ENCODE data around the gene PRPF38A.

Gene PRPF38A

DNA sequence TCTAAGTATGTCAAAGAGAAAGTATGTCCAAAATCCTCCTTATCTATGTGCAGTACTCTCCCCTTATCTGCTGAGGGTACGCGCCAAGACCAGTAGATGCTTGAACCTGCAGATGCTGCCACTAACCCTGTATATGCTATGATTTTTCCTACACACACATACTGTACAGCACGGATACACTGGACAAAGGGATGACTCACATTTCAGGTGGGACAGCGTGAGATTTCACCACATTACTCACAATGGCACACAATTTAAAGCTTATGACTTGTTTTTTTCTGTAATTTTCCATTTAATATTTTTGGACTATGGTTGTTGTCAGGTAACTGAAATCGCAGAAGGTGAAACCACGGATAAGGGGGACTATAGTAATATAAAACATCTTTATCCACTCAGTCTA lies 4.3 kb upstream of the PRPF38A start:
- DNase-seq: no peak

GRCh38 chr1:52402860-52403240 lies 1.6 kb upstream of the PRPF38A start:
- no peak for DNase-seq

DNA sequence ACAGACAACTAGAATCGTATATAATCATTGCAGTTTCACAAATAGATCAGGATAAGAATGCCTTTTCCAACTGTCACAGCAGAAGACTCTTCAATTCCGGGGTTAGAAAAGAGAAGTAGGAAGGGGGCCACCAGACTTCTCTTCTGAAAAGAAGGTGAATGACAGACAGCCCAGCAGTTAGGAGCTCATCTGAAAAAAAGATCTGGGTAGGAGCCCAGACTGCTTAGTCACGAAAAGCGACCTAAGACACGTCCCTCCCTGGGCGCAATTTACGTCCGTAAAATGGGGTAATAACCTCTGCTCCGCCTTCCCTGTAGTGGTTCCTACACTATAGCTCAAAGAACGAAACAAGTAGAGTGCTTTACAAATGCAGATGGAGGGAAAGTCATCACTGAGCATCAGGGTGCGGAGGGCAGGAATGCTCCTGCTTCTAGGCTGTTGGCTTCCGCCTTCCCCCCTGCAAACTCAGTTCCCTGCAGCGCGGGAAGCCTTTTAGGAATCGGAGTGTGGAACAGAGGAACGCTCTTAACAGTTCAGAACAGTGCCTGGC lies 761 bp upstream of the PRPF38A start:
- no peak for DNase-seq

- DNase-seq: no peak
These were observed 555 bp downstream of the PRPF38A start for GRCh38 chr1:52404975-52405338.

DNA sequence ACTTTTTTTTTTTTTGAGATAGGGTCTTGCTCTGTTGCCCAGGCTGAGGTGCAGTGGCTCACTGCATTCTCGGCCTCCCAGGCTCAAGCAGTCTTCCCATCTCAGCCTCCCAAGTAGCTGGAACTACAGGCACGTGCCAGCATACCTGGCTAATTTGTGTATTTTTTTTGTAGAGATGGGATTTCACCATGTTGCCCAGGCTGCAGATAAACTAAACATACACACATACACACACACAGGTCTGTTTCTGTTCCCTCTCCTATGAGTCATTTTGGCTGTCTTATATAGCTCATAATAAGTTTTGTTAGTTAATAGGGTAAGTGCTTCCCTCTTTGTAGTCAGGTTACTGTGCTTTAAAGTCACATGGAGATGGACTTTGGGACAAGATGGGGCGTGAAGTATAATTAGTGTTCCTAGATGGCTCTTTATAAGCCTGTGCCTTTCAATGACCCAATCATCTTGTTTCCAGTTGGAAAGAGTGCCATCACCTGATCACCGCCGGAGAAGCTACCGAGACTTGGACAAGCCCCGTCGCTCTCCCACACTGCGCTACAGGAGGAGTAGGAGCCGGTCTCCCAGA lies 9.1 kb downstream of the PRPF38A start:
- DNase-seq: no peak

DNA sequence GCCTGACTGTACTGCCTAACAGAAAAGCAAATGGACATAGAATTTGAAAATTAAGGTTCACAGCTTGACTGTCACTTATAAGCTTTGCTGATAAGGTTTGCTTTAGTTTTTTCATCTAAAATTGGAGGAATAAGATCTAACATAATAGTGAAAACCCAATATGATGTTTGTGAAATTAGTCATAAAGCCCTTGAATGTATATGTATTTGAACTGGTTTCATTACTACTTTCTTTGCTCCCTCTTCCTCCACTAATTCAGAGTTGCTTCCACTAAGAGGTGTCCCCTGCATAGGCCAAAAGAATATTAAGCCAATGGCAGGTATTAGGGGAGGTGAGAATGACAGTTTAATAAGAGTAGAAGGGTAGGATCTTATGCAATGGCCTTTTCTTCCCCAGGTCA lies 10.5 kb downstream of the PRPF38A start:
- DNase-seq: no peak

GRCh38 chr1:52416811-52417210 lies 12.4 kb downstream of the PRPF38A start:
- DNase-seq: no peak

DNA sequence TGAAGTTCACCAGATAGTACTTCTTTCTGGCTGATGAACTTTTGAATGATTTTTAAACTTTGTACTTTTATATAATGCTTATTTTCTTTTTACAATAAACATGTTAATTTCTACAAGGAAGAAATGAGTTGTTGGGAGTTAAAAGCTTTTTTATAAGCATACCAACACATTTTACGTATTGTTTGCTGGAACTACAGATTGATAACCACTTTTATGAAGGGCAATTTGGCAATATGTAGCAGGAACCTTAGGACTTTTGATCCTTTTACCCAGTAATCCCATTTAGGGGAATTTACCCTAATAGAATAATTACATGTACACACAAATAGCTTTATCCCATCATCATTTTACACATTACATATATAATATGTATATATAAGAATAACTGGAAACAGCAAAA lies 16.3 kb downstream of the PRPF38A start:
- DNase-seq: no peak

- DNase-seq: no peak
These were observed 18.7 kb downstream of the PRPF38A start for GRCh38 chr1:52423055-52423454.

DNA sequence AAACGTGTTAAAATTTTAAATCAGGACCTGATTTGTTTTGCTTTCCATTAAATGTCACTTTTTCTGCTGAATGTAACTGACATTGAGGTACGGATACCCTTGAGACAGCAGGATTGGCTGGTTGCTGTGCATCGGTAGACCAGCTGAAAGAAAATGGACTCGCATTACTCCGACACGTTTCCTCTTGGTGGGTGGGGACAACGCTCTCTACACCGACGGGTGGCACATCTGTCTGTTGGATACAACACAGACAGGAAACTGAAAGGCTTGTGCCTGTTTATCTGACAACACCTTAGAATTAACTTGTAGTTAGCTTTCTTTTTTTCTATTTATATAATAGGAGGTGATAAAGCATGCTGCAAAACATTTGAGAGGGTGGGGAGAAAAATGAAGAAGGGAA lies 19.4 kb downstream of the PRPF38A start:
- no peak for DNase-seq

- no peak for DNase-seq
These were observed 19.8 kb downstream of the PRPF38A start for GRCh38 chr1:52424231-52424636.

GRCh38 chr1:52424813-52425212 lies 20.4 kb downstream of the PRPF38A start:
- DNase-seq: no peak

DNA sequence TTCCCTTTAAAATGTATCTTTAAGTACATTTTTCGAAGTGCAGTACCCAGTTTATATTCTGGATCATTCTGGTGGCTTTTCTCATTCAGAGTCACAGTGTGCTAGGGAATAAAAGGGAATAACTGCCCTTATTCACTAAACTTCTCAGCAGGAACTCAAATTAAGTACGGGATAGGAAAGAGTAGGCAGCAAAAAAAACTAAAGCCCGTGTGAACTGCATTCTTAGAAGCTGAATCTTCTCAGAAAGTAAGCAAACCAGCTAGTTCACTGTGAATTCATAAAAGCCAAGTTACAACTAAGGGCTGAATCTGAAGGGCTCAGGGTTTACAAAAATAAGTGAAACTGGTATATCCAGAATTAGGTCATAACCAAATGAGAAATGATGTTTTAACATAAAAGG lies 22.0 kb downstream of the PRPF38A start:
- DNase-seq: peak; percentile 25

- DNase-seq: no peak
These were observed 22.8 kb downstream of the PRPF38A start for GRCh38 chr1:52427152-52427551.

GRCh38 chr1:52432807-52433206 lies 28.4 kb downstream of the PRPF38A start:
- DNase-seq: no peak

DNA sequence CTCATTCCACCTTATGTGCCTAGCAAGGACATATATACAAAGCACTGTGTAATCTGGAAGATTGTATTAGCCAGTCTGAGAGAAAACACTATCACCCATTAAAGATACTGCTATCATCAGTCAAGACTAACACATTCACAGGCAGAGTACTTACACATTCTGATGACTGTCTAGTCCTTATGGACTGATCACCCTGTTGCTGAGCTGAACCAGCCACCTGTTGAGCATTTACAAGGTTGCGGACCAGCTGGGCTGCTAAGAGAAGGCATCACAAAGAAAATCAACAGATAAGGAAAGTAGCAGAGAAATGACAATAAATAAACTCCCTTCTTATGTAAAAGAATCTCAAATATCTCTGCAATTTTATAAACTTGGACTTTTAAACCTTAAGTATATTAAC lies 30.8 kb downstream of the PRPF38A start:
- DNase-seq: no peak

GRCh38 chr1:52435650-52436049 lies 31.2 kb downstream of the PRPF38A start:
- DNase-seq: no peak

DNA sequence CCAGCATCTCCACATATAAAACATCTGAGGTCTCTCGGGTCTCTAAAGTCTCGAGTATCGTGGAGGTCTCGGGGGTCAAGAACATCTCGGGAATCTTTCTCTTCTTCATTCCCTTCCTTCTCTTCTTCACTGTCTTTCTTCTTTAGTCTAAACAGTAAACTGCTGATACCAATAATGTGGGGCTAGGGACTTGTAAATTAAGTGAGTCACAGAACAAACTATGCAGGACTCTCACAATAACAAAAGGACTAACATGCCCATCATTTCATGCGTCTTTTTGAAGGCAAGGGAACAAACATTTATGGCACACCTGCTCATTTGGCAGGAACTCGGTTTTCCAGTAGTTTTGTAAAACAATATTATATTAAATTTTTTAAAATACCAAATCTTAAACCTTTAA lies 32.4 kb downstream of the PRPF38A start:
- no peak for DNase-seq

GRCh38 chr1:52439976-52440375 lies 35.6 kb downstream of the PRPF38A start:
- no peak for DNase-seq

DNA sequence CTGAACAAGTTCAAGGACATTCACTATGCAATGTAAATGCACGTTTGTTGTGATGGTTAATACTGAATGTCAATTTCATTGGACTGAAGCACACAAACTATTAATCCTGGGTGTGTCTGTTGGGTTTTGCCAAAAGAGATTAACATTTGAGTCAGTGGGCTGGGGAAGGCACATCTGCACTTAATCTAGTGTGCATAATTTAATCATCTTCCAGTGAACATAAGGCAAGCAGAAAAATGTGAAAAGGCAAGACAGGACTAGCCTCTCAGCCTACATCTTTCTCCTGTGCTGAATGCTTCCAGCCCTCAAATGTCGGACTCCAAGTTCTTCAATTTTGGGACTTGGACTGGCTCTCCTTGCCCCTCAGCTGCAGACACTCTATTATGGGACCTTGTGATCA lies 40.1 kb downstream of the PRPF38A start:
- no peak for DNase-seq

DNA sequence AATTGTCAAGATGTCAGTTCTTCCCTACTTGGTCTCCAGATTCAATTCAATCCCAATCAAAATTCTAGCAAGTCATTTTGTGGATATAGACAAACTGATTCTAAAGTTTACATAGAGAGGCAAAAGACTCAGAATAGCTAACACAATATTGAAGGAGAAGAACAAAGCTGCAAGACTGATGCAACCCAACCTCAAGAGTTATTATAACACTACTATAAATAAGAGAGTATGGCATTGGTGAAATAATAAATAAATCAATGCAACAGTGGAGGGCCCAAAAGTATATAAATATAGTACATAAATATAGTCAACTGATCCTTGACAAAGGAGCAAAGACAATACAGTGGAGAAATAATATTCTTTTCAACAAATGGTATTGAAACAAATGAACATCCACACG lies 49.7 kb downstream of the PRPF38A start:
- DNase-seq: no peak

DNA sequence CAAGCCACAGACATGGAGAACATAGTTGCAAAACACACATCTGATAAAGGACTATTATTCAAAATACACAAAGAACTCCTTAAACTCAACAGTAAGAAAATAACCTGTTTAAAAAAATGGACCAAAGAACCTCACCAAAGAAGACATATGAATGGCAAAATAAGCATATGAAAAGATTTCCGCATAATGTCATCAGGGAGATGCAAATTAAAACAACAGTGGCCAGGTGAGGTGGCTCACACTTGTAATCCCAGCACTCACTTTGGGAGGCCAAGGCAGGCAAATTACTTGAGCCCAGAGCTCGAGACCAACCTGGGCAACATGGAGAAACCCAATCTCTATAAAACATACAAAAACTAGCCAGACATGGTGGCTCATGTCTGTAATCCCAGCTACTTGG lies 50.4 kb downstream of the PRPF38A start:
- no peak for DNase-seq

GRCh38 chr1:52455686-52456085 lies 51.3 kb downstream of the PRPF38A start:
- no peak for DNase-seq

DNA sequence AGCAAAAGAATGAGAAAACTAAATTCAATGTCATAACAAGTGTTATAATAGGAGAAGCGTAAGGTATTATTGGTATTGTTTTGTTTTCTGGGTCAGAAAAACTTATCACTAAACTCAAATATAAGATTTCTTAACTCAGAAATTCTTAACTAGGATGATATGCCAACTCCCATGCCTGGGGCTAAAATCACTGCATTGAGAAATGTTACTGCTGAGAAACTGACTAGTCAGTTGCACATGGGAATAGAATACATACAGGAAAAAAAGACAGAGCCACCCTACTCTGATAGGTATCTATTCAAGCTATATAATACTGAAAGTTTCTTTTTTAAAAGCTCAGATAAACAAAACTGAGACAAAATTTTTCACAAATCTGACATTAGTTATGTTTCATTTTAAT lies 56.3 kb downstream of the PRPF38A start:
- DNase-seq: no peak

DNA sequence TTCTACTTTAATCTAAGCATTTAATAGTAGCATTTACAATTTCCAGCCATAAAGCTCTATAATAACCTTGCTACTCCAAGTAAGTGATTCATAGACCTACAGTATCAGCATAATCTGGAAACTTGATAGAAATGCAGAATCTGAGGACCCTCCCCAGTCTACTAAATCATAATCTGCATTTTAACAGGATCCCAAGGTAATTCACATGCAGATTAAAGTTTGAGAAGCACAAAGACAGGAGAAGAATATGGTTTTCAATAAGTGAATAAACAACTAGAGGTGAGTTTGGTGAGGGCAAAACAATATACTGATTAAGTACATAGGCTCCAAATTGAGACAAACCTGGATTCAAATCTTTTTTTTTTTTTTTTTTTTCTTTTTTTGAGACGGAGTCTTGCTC lies 57.4 kb downstream of the PRPF38A start:
- no peak for DNase-seq

DNA sequence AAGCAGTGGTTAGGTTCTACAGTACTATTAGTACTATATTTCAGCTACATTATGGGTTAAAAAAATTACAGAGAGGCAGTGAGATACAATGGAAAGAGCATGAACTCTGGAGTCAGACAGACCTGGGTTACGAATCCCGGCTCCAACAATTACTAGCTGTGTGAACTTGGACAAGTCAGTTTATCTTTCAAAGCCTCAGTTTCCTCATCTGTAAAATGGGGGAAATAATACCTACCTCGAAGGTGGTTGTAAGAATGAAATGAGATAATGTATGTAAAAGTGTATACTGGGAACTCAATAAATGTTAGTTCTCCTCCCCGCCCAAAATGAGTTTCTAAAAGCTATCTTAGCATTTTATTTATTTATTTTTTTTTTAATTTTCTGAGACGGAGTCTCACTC lies 59.5 kb downstream of the PRPF38A start:
- DNase-seq: no peak

All from midbrain (tissue), 1 donor.